SKM-1 treated with dmso at 0.1 percent for 144 hours (cell line): ENCODE results near the gene SLX4IP.
"Not testable (repeated sequence)": the region's sequence is repeated elsewhere in the genome, so short reads cannot be mapped to it uniquely, and the experiment has no call there.

Experiments
- DNase-seq: peaks from one replicate; lab custom pipeline; 2025; ENCODE audit not compliant: unreplicated experiment; lab: John Stamatoyannopoulos, UW

Gene SLX4IP

GRCh38 chr20:10565922-10566897 lies 131.1 kb downstream of the SLX4IP start:
- DNase-seq = no peak

DNA sequence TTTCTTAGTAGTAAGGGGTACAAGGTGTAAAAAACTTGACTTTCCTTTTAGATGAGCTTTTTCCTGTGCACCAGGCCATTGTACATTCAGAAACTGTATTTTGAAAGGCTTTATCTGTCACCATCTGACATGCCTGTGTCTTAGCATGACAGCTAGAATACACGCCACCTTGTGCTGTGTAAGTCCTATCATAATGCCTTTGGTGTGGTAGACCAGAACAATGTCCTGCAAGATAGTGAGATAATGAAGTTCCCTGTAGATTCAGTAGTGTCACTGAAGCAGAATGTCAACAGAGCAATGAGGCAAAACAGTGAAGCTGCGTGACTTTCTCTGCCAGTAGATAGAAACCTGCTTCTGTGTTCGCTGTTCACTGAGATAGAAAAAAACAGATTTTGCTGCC lies 132.9 kb downstream of the SLX4IP start:
- no peak for DNase-seq

- no peak for DNase-seq
Measured at GRCh38 chr20:10571313-10571815, 136.3 kb downstream of the SLX4IP start.

GRCh38 chr20:10572853-10573252 lies 137.7 kb downstream of the SLX4IP start:
- no peak for DNase-seq

GRCh38 chr20:10573273-10573950 lies 138.3 kb downstream of the SLX4IP start:
- DNase-seq = no peak

DNA sequence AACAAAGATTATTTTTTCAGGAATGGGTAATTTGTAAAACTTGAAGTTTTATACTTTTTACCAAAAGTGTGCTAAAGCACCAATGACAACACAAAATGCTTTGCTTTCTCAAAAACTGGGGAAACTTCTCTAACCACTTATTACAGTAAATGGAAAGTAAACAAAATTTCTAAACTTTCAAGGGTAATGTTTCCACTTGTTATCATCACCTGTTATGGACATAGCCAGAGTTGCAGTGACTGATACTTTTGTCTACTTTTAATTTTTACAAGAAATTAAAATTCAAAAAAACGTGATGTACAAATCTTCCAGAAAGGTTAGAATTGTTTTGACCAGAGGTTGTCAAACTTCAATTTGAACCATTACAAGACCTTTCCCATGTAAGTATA lies 138.8 kb downstream of the SLX4IP start:
- DNase-seq = no peak

DNA sequence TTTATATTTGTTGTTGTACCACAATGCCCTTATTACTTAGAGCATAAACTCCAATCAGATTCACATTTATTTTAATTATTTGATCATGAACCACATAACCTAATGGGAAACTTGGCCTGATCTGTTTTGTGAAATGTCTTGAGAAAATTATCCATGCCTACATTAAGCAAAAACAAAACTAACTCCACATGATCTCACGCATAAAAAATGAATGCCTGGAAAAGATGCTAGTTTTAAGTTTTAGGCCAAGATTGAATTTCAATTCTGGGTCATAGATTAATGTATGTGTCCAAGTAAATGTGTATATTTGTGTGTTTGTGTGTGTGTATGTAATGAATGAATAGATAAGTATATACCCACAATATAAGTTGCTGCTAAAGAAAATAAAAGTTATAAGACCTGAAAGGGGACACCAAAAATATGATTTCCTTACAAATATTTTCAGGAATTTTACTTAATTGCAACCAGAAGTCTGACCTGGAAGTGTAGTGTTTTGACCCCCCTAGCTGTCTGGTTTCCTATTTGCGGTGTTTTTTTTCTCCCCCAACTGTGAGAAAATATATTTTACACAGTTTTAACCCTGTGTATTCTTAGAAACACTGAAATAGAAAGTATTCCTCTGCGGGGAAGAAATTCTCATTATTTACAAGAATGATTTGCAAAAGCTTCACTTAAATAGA lies 141.4 kb downstream of the SLX4IP start:
- DNase-seq = no peak

GRCh38 chr20:10577648-10578047 lies 142.5 kb downstream of the SLX4IP start:
- DNase-seq = no peak

DNA sequence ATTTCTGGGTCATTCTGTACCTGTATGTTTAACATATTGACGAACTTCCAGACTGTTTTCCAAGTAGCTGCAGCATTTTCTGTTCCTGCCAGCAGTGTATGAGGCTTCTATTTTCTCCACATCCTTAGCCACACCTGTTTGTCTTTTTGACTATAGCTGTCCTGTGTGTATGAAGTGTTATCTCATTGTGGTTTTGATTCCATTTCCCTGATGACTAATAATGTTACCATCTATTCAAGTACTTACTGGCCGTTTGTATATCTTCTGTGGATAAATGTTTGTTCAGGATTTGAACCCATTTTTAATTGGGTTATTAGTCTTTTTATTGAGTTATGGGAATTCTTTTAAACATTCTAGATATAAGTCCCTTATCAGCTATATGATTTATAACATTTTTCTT lies 143.5 kb downstream of the SLX4IP start:
- DNase-seq = no peak

- DNase-seq = no peak
Measured at GRCh38 chr20:10579942-10580341, 144.8 kb downstream of the SLX4IP start.

- DNase-seq = no peak
Measured at GRCh38 chr20:10580700-10581099, 145.6 kb downstream of the SLX4IP start.

GRCh38 chr20:10581823-10582222 lies 146.7 kb downstream of the SLX4IP start:
- no peak for DNase-seq

- DNase-seq = no peak
Measured at GRCh38 chr20:10584371-10584770, 149.3 kb downstream of the SLX4IP start.

DNA sequence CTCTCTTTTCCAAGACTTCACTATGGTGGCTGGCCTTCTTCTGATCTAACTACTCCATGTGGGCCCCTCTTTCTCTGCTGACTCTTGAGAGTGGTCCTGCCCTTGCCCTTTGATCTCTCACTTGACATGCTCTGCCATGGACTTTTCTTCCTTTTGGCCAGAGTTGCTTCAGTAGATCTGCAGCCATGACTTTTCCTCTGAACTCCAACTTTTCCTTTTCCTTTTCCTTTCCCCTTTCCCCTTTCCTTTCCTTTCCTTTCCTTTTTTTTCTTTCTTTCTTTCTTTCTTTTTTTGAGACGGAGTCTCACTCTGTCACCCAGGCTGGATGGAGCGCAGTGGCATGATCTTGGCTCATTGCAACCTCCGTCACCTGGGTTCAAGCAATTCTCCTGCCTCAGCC lies 150.2 kb downstream of the SLX4IP start:
- no peak for DNase-seq

GRCh38 chr20:10586296-10586695 lies 151.2 kb downstream of the SLX4IP start:
- no peak for DNase-seq

DNA sequence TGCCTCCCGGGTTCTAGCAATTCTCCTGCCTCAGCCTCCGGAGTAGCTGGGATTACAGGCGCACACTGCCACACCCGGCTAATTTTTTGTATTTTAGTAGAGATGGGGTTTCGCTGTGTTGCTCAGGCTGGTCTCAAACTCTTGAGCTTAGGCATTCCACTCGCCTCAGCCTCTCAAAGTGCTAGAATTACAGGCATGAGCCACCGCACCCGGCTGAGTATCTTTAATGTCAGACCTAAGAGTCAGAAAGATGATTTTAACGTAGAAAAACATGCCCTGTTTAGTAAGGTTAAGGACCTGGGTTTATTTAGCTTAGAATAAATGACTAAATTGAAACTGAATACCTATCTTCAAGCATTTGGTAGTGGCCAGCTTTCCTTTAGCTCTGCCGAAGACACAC lies 155.3 kb downstream of the SLX4IP start:
- not testable (repeated sequence) for DNase-seq

DNA sequence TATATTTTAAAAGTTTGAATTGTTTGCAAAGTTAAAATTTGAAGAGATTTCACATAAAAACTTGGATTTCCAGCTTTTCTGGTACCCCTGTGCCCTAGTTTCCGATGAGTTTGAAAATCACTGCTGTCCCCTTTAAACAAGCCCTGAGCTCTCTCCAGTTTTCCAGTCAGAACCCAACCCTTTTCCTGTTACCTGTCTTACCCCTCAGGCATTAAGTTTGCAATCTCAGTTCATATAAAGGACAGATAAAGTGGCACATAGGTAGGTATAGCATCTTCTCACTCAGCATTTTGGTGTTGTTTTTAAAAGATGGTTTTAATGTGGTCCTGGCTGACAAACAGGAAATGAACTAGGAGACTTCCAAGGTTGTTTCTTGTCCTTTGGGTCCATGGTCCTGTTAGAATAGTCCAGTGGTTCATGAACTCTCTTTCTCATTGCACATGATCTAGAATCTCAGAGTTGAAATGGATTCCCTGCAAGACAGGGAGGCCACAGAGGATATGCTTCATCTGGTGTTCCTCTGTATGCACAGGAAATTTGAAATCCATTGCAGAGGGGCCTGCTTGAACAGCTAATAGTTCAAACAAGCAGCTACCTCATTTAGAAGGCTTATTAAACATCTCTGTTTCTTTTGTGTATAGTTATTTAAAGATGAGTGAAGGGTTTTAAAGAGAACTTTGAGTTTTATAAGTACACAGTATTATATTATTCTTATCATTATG lies 156.0 kb downstream of the SLX4IP start:
- no peak for DNase-seq

DNA sequence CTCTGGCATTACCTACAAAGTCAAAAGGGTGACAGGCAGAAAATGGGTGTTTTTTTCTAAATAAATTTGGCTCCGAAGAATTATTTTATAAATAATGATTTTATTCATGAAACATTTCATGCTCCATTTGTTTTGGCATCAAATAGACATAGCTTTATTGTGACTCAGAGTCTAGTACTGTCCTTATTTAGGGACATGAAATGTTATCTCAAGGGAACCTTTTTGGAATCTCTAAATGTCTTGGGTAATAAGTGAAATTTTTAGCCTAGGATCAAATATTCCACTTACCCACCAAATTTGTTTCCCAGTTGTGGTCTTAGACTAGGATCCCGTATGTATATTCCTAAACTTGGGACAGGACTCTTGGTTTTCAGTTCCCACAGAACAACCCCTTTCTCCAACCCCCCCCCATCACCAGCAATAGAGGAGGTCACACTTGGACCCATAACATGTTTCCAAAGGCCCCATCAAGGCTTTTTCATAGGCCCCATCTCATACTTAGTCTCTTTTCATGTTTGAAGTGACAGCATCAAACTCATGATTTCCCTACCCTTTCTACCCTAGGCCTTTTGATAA lies 156.9 kb downstream of the SLX4IP start:
- DNase-seq = no peak

DNA sequence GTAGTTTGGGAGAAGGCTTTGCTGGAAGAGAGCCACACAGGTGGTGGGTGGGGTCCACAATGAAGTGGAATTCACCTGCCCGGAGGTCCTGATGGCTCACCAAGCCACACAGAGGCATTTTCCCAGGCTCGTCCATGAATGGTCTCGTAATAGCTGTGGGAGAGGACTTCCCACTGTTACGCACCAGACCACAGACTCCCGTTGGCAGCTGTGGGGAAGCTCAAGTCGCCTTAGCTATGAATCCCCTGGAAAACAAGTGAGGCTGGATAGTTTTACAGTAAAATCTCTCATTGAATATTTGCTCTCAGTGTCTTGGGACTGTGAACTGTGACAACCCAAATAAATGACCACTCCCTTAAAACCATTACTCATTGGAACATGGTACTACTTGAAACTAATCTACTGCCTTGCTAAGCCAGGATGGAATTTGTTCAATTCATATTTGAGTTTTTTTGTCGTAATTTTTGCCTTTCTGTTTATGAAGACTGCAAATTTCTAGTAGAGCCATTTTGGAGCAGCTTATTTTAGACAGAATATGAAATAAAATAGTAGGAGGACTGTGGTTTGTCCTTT lies 159.3 kb downstream of the SLX4IP start:
- DNase-seq = no peak

- no peak for DNase-seq
Measured at GRCh38 chr20:10595266-10595665, 160.2 kb downstream of the SLX4IP start.
